Endothelial cell of umbilical vein (primary cell): ENCODE data around the gene FAM181A.

ENCODE experiments used
- CTCF ChIP-seq, 2 donors: IDR thresholded peaks; 1 replicate in 1 of 2; 2 replicates in 1 of 2; pipeline ENCODE4 v1.5.1; 2011; ENCODE audit warnings: low read length in 2 of 2, mild to moderate bottlenecking in 2 of 2, moderate library complexity in 2 of 2, control low read depth in 1 of 2, inconsistent platforms in 1 of 2, low read depth in 1 of 2; ENCODE audit not compliant: insufficient read depth in 1 of 2; ENCODE audit errors: extremely low read depth in 1 of 2
- EZH2 ChIP-seq: IDR thresholded peaks from 2 replicates; pipeline ENCODE4 v1.6.1; 2012; ENCODE audit warnings: borderline replicate concordance, low read depth, mild to moderate bottlenecking, moderate library complexity, low read length, inconsistent platforms; ENCODE audit not compliant: severe bottlenecking

- TF ChIP-seq CTCF (IDR thresholded peaks at IDR 0.05; ENCODE audit: extremely low read depth in 1 of 2, insufficient read depth in 1 of 2, low read depth in 1 of 2, low read length in 2 of 2) (no peak), EZH2 (no peak)
These were observed 20.1 kb downstream of the FAM181A start for GRCh38 chr14:93947282-93947681.
